Activated T-cell treated with anti-CD3 and anti-CD28 coated beads for 1 hour (primary cell): Measurements from ENCODE around the gene OR52B6.
"Not testable (repeated sequence)": the region's sequence is repeated elsewhere in the genome, so short reads cannot be mapped to it uniquely, and the experiment has no call there.

Source experiments
- DNase-seq: peaks from one replicate; pipeline ENCODE4 v3.0.0-alpha.2; 2020; ENCODE audit warnings: low read depth

Gene OR52B6

GRCh38 chr11:5596607-5597201 lies 16.0 kb downstream of the OR52B6 start, which contains the start of gene TRIM6:
TSS of gene TRIM6 (plus strand) at chr11:5596637. CDS start at chr11:5596898, 261 bp downstream.
- DNase-seq, result no peak

- DNase-seq, result no peak
Observed at GRCh38 chr11:5597953-5598352, 17.3 kb downstream of the OR52B6 start.

GRCh38 chr11:5600374-5600851 lies 19.7 kb downstream of the OR52B6 start:
- DNase-seq, result peak; percentile 42

- DNase-seq, result not testable (repeated sequence)
Observed at GRCh38 chr11:5602791-5603190, 22.1 kb downstream of the OR52B6 start.

- no peak for DNase-seq
Observed at GRCh38 chr11:5603326-5603725, 22.6 kb downstream of the OR52B6 start.

- no peak for DNase-seq
Observed at GRCh38 chr11:5604896-5605295, 24.2 kb downstream of the OR52B6 start.

- no peak for DNase-seq
Observed at GRCh38 chr11:5605849-5606248, 25.2 kb downstream of the OR52B6 start.

- no peak for DNase-seq
Observed at GRCh38 chr11:5608808-5609207, 28.1 kb downstream of the OR52B6 start.

- no peak for DNase-seq
Observed at GRCh38 chr11:5610446-5610845, 29.8 kb downstream of the OR52B6 start.

- DNase-seq, result no peak
Observed at GRCh38 chr11:5611627-5612026, 30.9 kb downstream of the OR52B6 start.

- DNase-seq, result no peak
Observed at GRCh38 chr11:5618807-5619206, 38.1 kb downstream of the OR52B6 start.

GRCh38 chr11:5620651-5621521 lies 40.2 kb downstream of the OR52B6 start:
- no peak for DNase-seq

- DNase-seq, result no peak
Observed at GRCh38 chr11:5621580-5621979, 40.9 kb downstream of the OR52B6 start.

- DNase-seq, result no peak
Observed at GRCh38 chr11:5622802-5623201, 42.1 kb downstream of the OR52B6 start.

- peak; percentile 41 for DNase-seq
Observed at GRCh38 chr11:5624489-5625279, 44.0 kb downstream of the OR52B6 start, which contains the start of gene TRIM34. TSS of gene TRIM34 (plus strand) at chr11:5625001. CDS start at chr11:5632332, 7,331 bp downstream.

GRCh38 chr11:5625281-5625680 lies 44.6 kb downstream of the OR52B6 start:
- no peak for DNase-seq

GRCh38 chr11:5626196-5626595 lies 45.5 kb downstream of the OR52B6 start:
- DNase-seq, result no peak

- no peak for DNase-seq
Observed at GRCh38 chr11:5631417-5631816, 50.7 kb downstream of the OR52B6 start.
